ENCODE results near the gene STRA8. TPM values are rescaled to one million over a fixed set of nuclear protein-coding genes. Genes with fewer than 3 reads are reported as not detected.

STRA8 gene
- total and polyA plus RNA-seq, 12 donors = not detected

DNA sequence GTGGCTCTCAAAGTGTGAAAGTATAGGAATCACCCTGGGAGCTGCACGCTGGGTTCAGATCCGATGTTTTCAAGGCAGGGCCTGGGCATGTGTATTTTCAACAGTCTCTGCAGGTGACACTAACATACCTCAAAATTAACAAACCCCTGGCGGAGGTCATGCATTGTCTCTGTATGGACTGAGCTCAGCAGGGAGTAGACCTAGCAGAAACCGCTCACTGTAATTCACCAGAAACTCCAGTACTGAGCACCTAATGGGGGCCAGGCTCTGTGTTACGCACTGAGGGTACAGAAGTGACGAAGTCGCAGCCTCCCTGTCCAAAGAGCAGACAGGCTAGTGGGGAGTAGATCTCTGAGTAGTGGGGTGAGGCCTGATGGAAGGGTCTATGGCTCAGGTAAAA, 5.6 kb downstream of the STRA8 start:
- DNase-seq = no peak
- intact Hi-C loops (cut with DNase I) = no loop called here
- Histone ChIP-seq H3K9me3 (replicated peaks in 1 of 3) (no peaks in the 10 kb centered on the region), H3K4me1 (replicated peaks in 1 of 2) (no peaks in the 10 kb centered on the region), H3K27ac (no peak overlapping the region), H3K4me3 (no peak overlapping the region), H3K36me3 (replicated peaks in 1 of 2) (no peaks in the 10 kb centered on the region), H3K27me3 (peaks cover 4% of the 10 kb centered on the region)
- 86 to 98% (median 95%) methylated on average over 6 to 7 of the region's 7 CpGs for WGBS, 4 donors
- TF ChIP-seq, protein P1, sequence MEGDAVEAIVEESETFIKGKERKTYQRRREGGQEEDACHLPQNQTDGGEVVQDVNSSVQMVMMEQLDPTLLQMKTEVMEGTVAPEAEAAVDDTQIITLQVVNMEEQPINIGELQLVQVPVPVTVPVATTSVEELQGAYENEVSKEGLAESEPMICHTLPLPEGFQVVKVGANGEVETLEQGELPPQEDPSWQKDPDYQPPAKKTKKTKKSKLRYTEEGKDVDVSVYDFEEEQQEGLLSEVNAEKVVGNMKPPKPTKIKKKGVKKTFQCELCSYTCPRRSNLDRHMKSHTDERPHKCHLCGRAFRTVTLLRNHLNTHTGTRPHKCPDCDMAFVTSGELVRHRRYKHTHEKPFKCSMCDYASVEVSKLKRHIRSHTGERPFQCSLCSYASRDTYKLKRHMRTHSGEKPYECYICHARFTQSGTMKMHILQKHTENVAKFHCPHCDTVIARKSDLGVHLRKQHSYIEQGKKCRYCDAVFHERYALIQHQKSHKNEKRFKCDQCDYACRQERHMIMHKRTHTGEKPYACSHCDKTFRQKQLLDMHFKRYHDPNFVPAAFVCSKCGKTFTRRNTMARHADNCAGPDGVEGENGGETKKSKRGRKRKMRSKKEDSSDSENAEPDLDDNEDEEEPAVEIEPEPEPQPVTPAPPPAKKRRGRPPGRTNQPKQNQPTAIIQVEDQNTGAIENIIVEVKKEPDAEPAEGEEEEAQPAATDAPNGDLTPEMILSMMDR (IDR thresholded peaks at IDR 0.05) = no peak
- no peak for TF ChIP-seq POLR2A (IDR thresholded peaks at IDR 0.05)

DNA sequence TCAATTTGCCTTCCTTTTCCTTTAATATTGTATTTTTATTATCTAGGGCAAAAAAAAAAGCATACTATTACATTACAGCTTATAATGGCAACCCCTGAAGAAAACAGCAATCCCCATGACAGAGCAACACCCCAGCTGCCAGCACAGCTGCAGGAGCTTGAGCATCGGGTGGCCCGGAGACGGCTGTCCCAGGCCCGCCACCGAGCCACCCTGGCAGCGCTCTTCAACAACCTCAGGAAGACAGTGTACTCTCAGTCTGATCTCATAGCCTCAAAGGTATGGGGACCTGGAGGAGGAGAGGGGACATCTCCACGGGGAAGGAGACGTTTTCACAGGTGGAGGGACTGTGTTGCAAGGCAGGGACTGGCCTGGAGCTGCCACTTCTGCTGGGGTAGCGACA, 6.8 kb downstream of the STRA8 start:
- Histone ChIP-seq H3K27ac (no peak overlapping the region), H3K9me3 (replicated peaks in 1 of 3) (no peaks in the 10 kb centered on the region), H3K36me3 (replicated peaks in 1 of 2) (no peaks in the 10 kb centered on the region), H3K4me3 (no peak overlapping the region), H3K27me3 (peaks cover 4% of the 10 kb centered on the region), H3K4me1 (replicated peaks in 1 of 2) (no peaks in the 10 kb centered on the region)
- intact Hi-C loops (cut with DNase I) = no loop called here
- 78 to 81% (median 80%) methylated on average over 8 to 9 of the region's 9 CpGs for WGBS, 4 donors
- TF ChIP-seq, protein P1 (IDR thresholded peaks at IDR 0.05) = no peak
- TF ChIP-seq POLR2A (IDR thresholded peaks at IDR 0.05) = no peak
- DNase-seq = no peak

DNA sequence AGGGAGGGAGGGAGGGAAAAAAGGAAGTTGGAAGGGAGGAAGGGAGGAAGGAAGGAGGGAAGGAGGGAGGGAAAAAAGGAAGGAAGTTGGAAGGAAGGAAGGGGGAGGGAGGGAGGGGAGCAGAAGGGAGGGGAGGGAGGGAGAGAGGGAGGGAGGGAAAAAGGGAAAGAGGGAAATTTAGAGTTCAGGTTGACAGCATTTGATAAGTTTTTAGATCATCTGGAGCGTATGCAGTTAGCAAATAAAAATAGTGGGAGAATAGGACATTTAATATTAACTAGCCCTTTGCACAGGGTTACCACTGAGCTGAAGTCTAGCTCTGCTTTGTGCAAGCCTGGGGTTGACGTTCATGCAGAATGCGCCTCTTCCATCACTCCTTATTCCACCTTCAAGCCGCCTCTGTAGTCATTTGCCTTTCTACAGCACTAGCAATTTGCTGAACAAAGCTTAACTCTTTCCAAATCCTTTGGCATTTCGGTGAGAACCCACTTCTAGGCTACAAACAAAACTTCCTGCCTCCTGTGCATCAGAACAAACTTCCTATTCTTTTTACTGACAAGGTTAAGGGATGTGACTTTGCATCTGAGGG, 8.6 kb downstream of the STRA8 start:
- no peak overlapping the region for H3K27ac ChIP-seq
- H3K27me3 ChIP-seq = peaks cover 4% of the 10 kb centered on the region
- intact Hi-C loops (cut with DNase I) = no loop called here
- no peaks in the 10 kb centered on the region for H3K9me3 ChIP-seq (replicated peaks in 1 of 3)
- no peak overlapping the region for H3K4me3 ChIP-seq
- no peak for DNase-seq
- H3K4me1 ChIP-seq (replicated peaks in 1 of 2) = no peaks in the 10 kb centered on the region
- WGBS, 4 donors = 55 to 68% (median 68%) methylated on average over 5 of the region's 5 CpGs
- H3K36me3 ChIP-seq (replicated peaks in 1 of 2) = no peaks in the 10 kb centered on the region
- TF ChIP-seq, protein P1 (IDR thresholded peaks at IDR 0.05) = no peak
- TF ChIP-seq POLR2A (IDR thresholded peaks at IDR 0.05) = no peak

DNA sequence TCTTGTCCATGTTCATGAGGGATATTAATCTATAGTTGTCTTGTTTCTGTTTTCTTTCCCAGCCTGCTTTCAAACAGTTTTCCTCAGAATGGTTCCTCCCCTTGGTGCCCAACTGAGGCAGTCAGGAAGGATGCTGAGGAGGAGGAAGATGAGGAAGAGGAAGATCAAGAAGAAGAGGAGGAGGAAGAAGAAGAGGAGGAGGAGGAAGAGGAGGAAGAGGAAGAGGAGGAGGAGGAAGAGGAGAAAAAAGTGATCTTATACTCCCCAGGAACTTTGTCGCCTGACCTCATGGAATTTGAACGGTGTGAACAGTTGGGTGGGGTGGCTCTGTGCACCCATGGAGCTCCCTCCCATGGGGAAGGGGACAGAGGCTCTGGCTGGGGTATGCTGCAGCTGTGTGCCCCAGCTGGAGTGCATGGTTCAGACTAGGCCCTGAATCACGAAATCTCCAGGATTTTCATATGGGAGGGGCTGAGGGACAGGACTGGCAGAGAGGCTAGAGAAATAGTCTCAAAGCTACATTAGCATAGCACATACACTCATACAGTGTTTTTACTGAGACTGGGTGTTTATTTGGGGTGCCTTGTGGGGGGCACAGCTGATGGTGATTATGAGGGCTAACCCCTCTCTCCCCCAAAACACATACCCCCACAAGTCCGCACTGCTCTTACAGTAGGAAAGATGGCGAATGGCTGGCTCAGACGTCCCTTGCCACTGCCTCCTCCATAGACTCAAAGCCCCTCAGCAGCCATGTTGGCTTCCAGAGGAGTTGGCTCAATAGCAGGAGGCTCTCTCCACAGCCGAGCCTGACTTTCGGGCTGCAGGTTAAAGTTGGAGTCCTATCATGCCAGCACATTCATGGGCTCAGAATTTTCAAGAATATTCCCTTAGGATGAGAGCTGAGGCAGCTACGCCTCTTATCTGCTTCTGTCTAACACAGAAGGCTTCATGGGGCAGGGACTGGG, 11.9 kb downstream of the STRA8 start:
- Histone ChIP-seq H3K36me3 (replicated peaks in 1 of 2) (no peaks in the 10 kb centered on the region), H3K4me1 (replicated peaks in 1 of 2) (no peaks in the 10 kb centered on the region), H3K4me3 (no peak overlapping the region), H3K9me3 (replicated peaks in 1 of 3) (no peaks in the 10 kb centered on the region), H3K27ac (no peak overlapping the region), H3K27me3 (peaks cover 3% of the 10 kb centered on the region)
- DNase-seq = no peak
- no peak for TF ChIP-seq POLR2A (IDR thresholded peaks at IDR 0.05)
- TF ChIP-seq, protein P1 (IDR thresholded peaks at IDR 0.05) = no peak
- WGBS, 4 donors = 85 to 92% (median 90%) methylated on average over 7 to 9 of the region's 9 CpGs
- intact Hi-C loops (cut with DNase I) = no loop called here
